GM19193 (cell line): Measurements from ENCODE around the gene ZNF783.

Experiments
- POLR2A ChIP-seq: IDR thresholded peaks from 4 replicates; pipeline ENCODE4 v1.6.1; 2011; ENCODE audit not compliant: insufficient read depth, insufficient read length; ENCODE audit errors: extremely low read depth

The ZNF783 gene

GRCh38 chr7:149261829-149262617 is at the start of gene ZNF783:
ZNF783 (plus strand) TSS chr7:149262196; CDS start chr7:149262334, 138 bp downstream.
- TF ChIP-seq POLR2A = peak; percentile 70

GRCh38 chr7:149214020-149214720 is 47.8 kb upstream of the ZNF783 start:
- TF ChIP-seq POLR2A = no peak

GRCh38 chr7:149216402-149216801 is 45.6 kb upstream of the ZNF783 start:
- TF ChIP-seq POLR2A = no peak

GRCh38 chr7:149217570-149217969 is 44.4 kb upstream of the ZNF783 start:
- no peak for TF ChIP-seq POLR2A

GRCh38 chr7:149218469-149219420 is 43.3 kb upstream of the ZNF783 start:
- no peak for TF ChIP-seq POLR2A

- TF ChIP-seq POLR2A = no peak
These were observed 41.5 kb upstream of the ZNF783 start for GRCh38 chr7:149220534-149220933.

- no peak for TF ChIP-seq POLR2A
These were observed 38.8 kb upstream of the ZNF783 start for GRCh38 chr7:149223176-149223575.

- no peak for TF ChIP-seq POLR2A
These were observed 38.2 kb upstream of the ZNF783 start for GRCh38 chr7:149223761-149224160.

- no peak for TF ChIP-seq POLR2A
These were observed 37.6 kb upstream of the ZNF783 start for GRCh38 chr7:149224352-149224751.

GRCh38 chr7:149225106-149225505 is 36.9 kb upstream of the ZNF783 start:
- no peak for TF ChIP-seq POLR2A

- no peak for TF ChIP-seq POLR2A
These were observed 36.3 kb upstream of the ZNF783 start for GRCh38 chr7:149225656-149226055.

GRCh38 chr7:149226840-149227494 is 35.0 kb upstream of the ZNF783 start:
- no peak for TF ChIP-seq POLR2A

GRCh38 chr7:149228831-149229471 is 33.0 kb upstream of the ZNF783 start:
- no peak for TF ChIP-seq POLR2A

- peak; percentile 28 for TF ChIP-seq POLR2A
These were observed 32.5 kb upstream of the ZNF783 start for GRCh38 chr7:149229526-149229925.
